VCaP (cell line): Measurements from ENCODE around the gene PRKG1.

Experiments
- H3K27ac ChIP-seq: fragments of 450-650 bp; 2 replicates; pipeline ENCODE4 v1.5.1; 2017
- TF ChIP-seq, protein P1 (sequence below): fragments of 450-650 bp; conservative IDR thresholded peaks from 2 replicates; pipeline ENCODE4 v1.5.1; 2017; ENCODE audit warnings: mild to moderate bottlenecking, moderate library complexity

PRKG1 gene

DNA sequence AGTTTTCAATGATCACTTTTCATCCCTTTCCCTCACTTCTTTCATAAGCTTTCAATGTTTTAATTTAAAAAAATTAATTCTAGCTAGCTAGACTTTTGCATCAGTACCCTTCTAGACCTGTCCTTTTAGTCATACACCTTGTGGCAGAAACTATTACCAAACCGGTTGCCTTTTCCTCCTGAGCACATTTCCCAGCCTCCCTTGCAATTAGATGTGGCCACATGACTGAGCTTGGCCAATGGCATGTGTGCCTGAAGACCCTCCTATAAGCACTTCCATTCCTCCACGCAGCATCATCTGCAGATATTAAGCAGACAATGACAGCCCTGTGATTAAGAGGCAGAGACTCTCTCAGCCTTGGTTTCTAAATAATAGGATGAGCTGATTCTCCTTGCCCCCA lies 1252.1 kb downstream of the PRKG1 start:
- H3K27ac ChIP-seq: no peak overlapping the region
- TF ChIP-seq, protein P1, sequence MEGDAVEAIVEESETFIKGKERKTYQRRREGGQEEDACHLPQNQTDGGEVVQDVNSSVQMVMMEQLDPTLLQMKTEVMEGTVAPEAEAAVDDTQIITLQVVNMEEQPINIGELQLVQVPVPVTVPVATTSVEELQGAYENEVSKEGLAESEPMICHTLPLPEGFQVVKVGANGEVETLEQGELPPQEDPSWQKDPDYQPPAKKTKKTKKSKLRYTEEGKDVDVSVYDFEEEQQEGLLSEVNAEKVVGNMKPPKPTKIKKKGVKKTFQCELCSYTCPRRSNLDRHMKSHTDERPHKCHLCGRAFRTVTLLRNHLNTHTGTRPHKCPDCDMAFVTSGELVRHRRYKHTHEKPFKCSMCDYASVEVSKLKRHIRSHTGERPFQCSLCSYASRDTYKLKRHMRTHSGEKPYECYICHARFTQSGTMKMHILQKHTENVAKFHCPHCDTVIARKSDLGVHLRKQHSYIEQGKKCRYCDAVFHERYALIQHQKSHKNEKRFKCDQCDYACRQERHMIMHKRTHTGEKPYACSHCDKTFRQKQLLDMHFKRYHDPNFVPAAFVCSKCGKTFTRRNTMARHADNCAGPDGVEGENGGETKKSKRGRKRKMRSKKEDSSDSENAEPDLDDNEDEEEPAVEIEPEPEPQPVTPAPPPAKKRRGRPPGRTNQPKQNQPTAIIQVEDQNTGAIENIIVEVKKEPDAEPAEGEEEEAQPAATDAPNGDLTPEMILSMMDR: no peak

DNA sequence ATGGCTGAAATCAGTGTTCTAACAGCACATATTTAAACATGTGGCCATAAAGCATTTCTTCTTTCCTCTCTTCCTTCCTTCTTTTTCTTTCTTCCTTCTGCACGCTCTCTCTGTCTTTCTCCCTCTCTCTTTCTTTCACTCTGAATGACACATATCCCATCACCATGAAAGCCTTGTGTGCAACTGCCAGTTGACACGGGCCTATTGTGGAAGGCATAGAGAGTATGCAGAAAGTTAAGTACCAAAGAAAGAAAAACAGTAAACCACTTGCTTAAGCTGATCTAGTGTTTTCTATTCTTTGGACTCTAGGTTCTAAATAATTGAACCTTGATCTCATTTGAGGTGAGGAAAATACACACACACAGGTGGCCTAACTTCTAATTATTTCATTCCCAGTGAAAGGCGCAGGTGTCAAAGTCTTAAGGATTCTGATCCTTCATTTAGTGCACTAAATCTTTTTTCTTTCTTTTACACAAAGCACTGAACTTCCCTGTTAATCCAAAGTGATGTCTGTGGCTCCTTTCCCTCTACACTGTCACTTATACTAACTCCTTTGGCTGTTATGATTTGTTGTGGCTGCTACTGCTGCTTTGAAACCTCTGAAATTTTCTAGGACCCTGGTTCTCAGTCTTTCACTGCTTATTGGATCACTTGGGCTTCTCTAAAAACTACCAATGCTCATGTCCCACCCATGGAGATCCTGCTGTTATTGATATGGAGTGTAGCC lies 1257.5 kb downstream of the PRKG1 start:
- no peak overlapping the region for H3K27ac ChIP-seq
- TF ChIP-seq, protein P1: no peak

DNA sequence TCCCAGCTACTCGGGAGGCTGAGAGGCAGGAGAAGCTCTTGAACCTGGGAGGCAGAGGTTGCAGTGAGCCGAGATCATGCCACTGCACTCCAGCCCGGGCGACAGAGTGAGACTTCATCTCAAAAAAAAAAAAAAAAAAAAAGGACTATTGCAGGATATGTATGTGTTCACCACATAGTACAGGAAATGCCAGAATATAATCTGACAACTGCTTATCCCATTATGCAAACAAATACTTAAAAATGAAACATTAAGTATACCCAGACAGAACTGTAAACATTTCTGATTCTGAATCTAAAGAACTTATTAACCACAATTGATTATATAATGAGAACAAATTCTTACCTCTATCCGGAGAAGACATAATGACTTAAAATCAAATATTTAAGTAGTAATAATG lies 1258.5 kb downstream of the PRKG1 start:
- H3K27ac ChIP-seq: no peak overlapping the region

DNA sequence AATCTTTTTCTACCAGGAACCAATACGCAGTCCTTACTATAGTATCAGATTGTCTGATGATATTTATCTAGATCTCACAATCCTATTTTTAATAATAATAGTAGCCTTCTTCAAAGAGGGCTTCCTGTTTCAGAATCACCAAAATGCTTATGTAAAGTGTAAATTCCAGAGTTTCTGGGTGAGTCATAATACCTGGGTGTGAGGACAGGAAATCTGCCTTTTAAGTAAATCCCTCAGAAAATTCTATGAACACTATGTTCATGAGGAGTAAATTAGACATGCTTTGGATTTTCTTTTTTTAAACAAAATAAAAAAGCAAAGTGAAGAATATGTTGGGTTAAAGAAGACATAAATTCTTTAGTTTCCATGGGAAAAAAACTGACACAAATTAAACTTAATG lies 1260.3 kb downstream of the PRKG1 start:
- no peak overlapping the region for H3K27ac ChIP-seq
- TF ChIP-seq, protein P1: no peak

More for the DNA sequence above, 1258.5 kb downstream of the PRKG1 start:
- TF ChIP-seq, protein P1: no peak

- H3K27ac ChIP-seq: no peak overlapping the region
These were observed 1261.4 kb downstream of the PRKG1 start for GRCh38 chr10:52335665-52336064.

DNA sequence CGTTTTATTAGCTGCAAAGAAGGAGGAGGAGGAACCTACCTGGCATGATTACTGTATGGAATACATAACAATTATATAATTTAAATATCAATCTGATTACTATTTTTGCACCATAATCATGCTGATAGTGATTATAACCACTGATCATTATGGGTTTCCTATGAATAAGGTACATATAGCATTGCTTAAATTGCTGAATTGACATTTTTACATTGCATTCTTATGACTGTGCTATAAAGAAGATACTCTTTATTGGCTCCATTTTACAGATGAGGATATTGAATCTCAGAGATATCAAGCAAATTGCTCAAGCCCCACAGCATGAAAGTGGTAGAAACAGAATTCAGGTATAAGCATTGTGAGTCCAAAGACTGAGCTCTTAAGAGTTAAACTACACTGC lies 1262.9 kb downstream of the PRKG1 start:
- TF ChIP-seq, protein P1: no peak

More at GRCh38 chr10:52335665-52336064, 1261.4 kb downstream of the PRKG1 start:
- TF ChIP-seq, protein P1: no peak

DNA sequence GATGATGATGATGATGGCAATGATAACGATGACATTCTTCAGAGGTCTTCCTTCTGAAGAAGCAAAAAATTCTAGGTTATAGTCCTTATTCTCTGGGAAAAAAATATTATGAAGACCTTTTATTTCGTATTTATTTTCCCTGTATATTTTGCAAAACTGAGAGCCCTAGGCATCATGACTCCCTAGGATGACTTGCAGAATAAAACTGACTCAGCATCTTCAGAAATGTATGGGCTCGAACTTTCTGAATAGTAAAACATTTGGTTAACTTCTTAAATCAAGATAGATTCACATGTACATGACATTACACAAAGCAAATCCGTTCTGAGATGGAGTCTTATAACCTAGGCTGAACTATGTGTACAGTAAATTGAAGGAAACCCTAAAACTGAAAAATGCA lies 1269.2 kb downstream of the PRKG1 start:
- no peak overlapping the region for H3K27ac ChIP-seq
- TF ChIP-seq, protein P1: no peak

More for the DNA sequence above, 1262.9 kb downstream of the PRKG1 start:
- no peak overlapping the region for H3K27ac ChIP-seq
